HFF-Myc (cell line): Measurements from ENCODE around the gene HNRNPD.
"Not testable (repeated sequence)": the region's sequence is repeated elsewhere in the genome, so short reads cannot be mapped to it uniquely, and the experiment has no call there.

Experiments used
- DNase-seq: peaks from one replicate; pipeline ENCODE4 v3.0.0-alpha.2; 2011; ENCODE audit warnings: low read depth; ENCODE audit errors: extremely low read depth
- H3K4me3 ChIP-seq: replicated peaks from 2 replicates; pipeline ENCODE4 v1.5.1; 2011; ENCODE audit warnings: low read depth, mild to moderate bottlenecking, control low read depth, low read length
- CTCF ChIP-seq: IDR thresholded peaks from 2 replicates; pipeline ENCODE4 v1.5.1; 2012; ENCODE audit warnings: mild to moderate bottlenecking, low read depth, low read length, control low read depth; ENCODE audit errors: missing control alignments

HNRNPD gene

DNA sequence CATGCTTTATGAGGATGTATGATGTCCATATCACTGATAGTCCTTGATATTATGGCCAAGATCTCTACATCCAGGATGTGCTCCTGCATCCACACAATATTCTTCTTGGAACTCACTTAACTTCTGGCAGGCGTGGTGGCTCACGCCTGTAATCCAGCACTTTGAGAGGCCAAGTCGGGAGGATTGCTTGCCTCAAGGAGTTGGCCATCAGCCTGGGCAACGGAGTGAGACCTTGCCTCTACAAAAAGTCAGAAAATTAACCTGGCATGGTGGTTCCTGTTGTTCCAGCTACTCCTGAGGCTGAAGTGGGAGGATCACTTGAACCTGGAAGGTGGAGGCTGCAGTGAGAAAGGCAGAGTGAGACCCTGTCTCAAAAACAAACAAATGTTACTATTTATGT is 2.3 kb upstream of the HNRNPD start:
- no peak for DNase-seq
- no peak for TF ChIP-seq CTCF
- H3K4me3 ChIP-seq, result peak overlapping the region; percentile 95; the same call in 1 of the 2 replicates

GRCh38 chr4:82373486-82373815 is 340 bp downstream of the HNRNPD start:
- DNase-seq, result no peak
- TF ChIP-seq CTCF, result no peak
- H3K4me3 ChIP-seq, result peak overlapping the region; percentile 95

GRCh38 chr4:82372517-82373485 is 990 bp downstream of the HNRNPD start:
- DNase-seq, result peak; percentile 36
- TF ChIP-seq CTCF, result no peak

GRCh38 chr4:82371497-82371896 is 2.3 kb downstream of the HNRNPD start:
- no peak for TF ChIP-seq CTCF
- no peak for DNase-seq
- peak overlapping the region; percentile 95 for H3K4me3 ChIP-seq

More at GRCh38 chr4:82372517-82373485, 990 bp downstream of the HNRNPD start:
- peak overlapping the region; percentile 95 for H3K4me3 ChIP-seq

- no peak for DNase-seq
- 0 out of 2 replicates have a peak overlapping the region, but pooled peaks have one; percentile 7 for H3K4me3 ChIP-seq
- TF ChIP-seq CTCF, result no peak
Observed at GRCh38 chr4:82367438-82368097, 6.2 kb downstream of the HNRNPD start.

DNA sequence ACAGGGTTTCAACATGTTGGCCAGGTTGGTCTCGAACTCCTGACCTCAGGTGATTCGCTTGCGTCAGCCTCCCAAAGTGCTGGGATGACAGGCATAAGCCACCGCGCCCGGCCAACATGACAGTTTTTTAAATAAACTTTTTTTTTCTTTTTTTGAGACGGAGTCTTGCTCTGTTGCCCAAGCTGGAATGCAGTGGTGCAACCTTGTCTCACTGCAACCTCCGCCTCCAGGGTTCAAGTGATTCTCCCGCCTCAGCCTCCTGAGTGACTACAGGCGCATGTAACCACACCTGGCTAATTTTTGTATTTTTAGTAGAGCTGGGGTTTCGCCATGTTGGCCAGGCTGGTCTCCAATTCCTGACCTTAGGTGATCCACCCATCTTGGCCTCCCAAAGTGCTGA is 7.4 kb downstream of the HNRNPD start:
- H3K4me3 ChIP-seq, DNase-seq: not testable (repeated sequence)

GRCh38 chr4:82363896-82364487 is 9.8 kb downstream of the HNRNPD start:
- no peak overlapping the region for H3K4me3 ChIP-seq
- TF ChIP-seq CTCF, result no peak
- no peak for DNase-seq
